Transverse colon (tissue), 4 donors: Measurements from ENCODE around the gene TTC39A. TPM values are rescaled to one million over a fixed set of nuclear protein-coding genes. Genes with fewer than 3 reads are reported as not detected.

Experiments
- DNase-seq: peaks from one replicate; pipeline ENCODE4 v3.0.0-alpha.2; 2019
- H3K27ac ChIP-seq, 4 donors: fragments of 200-600 bp; sonication (generic); 2 replicates each; pipeline ENCODE4 v1.5.1; 2016 to 2018; ENCODE audit warnings: inconsistent platforms in 4 of 4
- H3K27me3 ChIP-seq: fragments of 200-600 bp; sonication (generic); 2 replicates; pipeline ENCODE4 v1.5.1; 2017; ENCODE audit warnings: inconsistent platforms
- H3K36me3 ChIP-seq, 4 donors: fragments of 200-600 bp; sonication (generic); 2 replicates each; pipeline ENCODE4 v1.5.1; 2017 to 2019; ENCODE audit warnings: inconsistent platforms in 4 of 4
- H3K4me1 ChIP-seq, 4 donors: fragments of 200-600 bp; sonication (generic); 2 replicates each; pipeline ENCODE4 v1.5.1; 2017 to 2020; ENCODE audit warnings: inconsistent platforms in 4 of 4
- H3K4me3 ChIP-seq, 4 donors: fragments of 200-600 bp; sonication (generic); 1 replicate in 1 of 4; 2 replicates in 3 of 4; pipeline versions ENCODE4 v1.5.1 to v1.6.1; 2017 to 2019; ENCODE audit warnings: inconsistent platforms in 4 of 4
- H3K9me3 ChIP-seq, 2 donors: fragments of 200-600 bp; sonication (generic); 2 replicates each; pipeline ENCODE4 v1.5.1; 2017 to 2019; ENCODE audit warnings: inconsistent platforms in 2 of 2
- CTCF ChIP-seq, 5 experiments: fragments of 200-600 bp in 3 of 5; fragments of 450-650 bp in 2 of 5; sonication (generic) in 3 of 5; IDR thresholded peaks; 1 replicate in 2 of 5; 2 replicates in 3 of 5; pipeline ENCODE4 v1.5.1; 2016 to 2017; ENCODE audit warnings: antibody characterized with exemption in 5 of 5, inconsistent platforms in 3 of 5, mild to moderate bottlenecking in 2 of 5, moderate library complexity in 1 of 5
- EP300 ChIP-seq: sonication (generic); formaldehyde crosslinking; IDR thresholded peaks from one replicate; pipeline ENCODE4 v1.6.1; 2017; ENCODE audit warnings: antibody characterized with exemption, low read depth
- POLR2A ChIP-seq: fragments of 450-650 bp; IDR thresholded peaks from one replicate; pipeline ENCODE4 v1.6.1; 2016; ENCODE audit warnings: antibody characterized with exemption, mild to moderate bottlenecking, moderate library complexity
- POLR2AphosphoS5 ChIP-seq, 3 donors: sonication (generic); formaldehyde crosslinking; IDR thresholded peaks; one replicate each; pipeline ENCODE4 v1.6.1; 2016; ENCODE audit warnings: antibody characterized with exemption in 3 of 3
- WGBS, 2 donors: methylation state at CpG; one replicate each; pipeline ENCODE4 v1.1.5; 2018; ENCODE audit warnings: low coverage in 1 of 2; 5-methylcytosine and 5-hydroxymethylcytosine counted together
- in situ Hi-C, 4 donors: fragments of 200-750 bp; cut with MboI; loops; one replicate each; pipeline versions ENCODE4 v1.15.0 to v1.15.1; 2017; ENCODE audit warnings: low sequenced_read_pairs in 3 of 4, low pct_ligation_motif_present in 1 of 4, low pct_unique_long_range_greater_than_20kb in 1 of 4
- intact Hi-C: fragments of 100-400 bp; cut with DNase I; formaldehyde crosslinking; loops from one replicate; pipeline ENCODE4 v1.15.1; 2023; ENCODE audit warnings: low total_unique reads
- total RNA-seq, 4 donors: library from RNA; depleted of rRNA; stranded (reverse); fragments of >200 nt; gene quantifications; one replicate each; pipeline ENCODE4 v1.1.0, GENCODE V29; 2016

TTC39A gene
- total RNA-seq, 4 donors from 2014 or later: 41.8 to 96.1 (median 73.0) TPM

GRCh38 chr1:51241119-51241518, 89.2 kb downstream of the TTC39A start:
- WGBS, 2 donors: 19 to 60% methylated on average over 1 of the region's 1 CpG
- Histone ChIP-seq H3K4me3 (no peak overlapping the region), H3K4me1 (peaks cover 19 to 56% (median 48%) of the 10 kb centered on the region in 4 donors), H3K27me3 (no peaks in the 10 kb centered on the region), H3K9me3 (no peaks in the 10 kb centered on the region), H3K27ac (peak overlapping the region in 2 of 4 donors; percentile 36 to 54), H3K36me3 (no peaks in the 10 kb centered on the region)
- no peak for DNase-seq
- no peak for TF ChIP-seq POLR2AphosphoS5 (IDR thresholded peaks at IDR 0.05)
- no peak for TF ChIP-seq EP300
- TF ChIP-seq POLR2A: no peak
- no peak for TF ChIP-seq CTCF (IDR thresholded peaks at IDR 0.05)
- in situ Hi-C loops: no loop called here
- intact Hi-C loops: no loop called here

- no peaks in the 10 kb centered on the region for H3K9me3 ChIP-seq
- peak overlapping the region; percentile 6 to 54 (median 36) for H3K27ac ChIP-seq
- intact Hi-C loops: no loop called here
- peaks cover 24 to 59% (median 53%) of the 10 kb centered on the region in 4 donors for H3K4me1 ChIP-seq
- in situ Hi-C loops: no loop called here
- no peaks in the 10 kb centered on the region for H3K36me3 ChIP-seq
- TF ChIP-seq EP300 (no peak), CTCF (IDR thresholded peaks at IDR 0.05) (no peak), POLR2A (no peak), POLR2AphosphoS5 (IDR thresholded peaks at IDR 0.05) (no peak)
- WGBS, 2 donors: 58 to 81% methylated on average over 2 of the region's 2 CpGs
- H3K4me3 ChIP-seq: no peak overlapping the region
- H3K27me3 ChIP-seq: no peaks in the 10 kb centered on the region
- peak; percentile 56 for DNase-seq
Observed at GRCh38 chr1:51240084-51240483, 90.3 kb downstream of the TTC39A start.

- DNase-seq: no peak
- Histone ChIP-seq H3K4me3 (peak overlapping the region in 3 of 4 donors; percentile 72 to 89 (median 82)), H3K9me3 (no peaks in the 10 kb centered on the region), H3K4me1 (peaks cover 27 to 68% (median 54%) of the 10 kb centered on the region in 4 donors), H3K36me3 (no peaks in the 10 kb centered on the region), H3K27me3 (no peaks in the 10 kb centered on the region), H3K27ac (peak overlapping the region; percentile 94 to 95 (median 94))
- 15 to 16% methylated on average over 6 to 7 of the region's 7 CpGs for WGBS, 2 donors
- in situ Hi-C loops: no loop called here
- intact Hi-C loops: no loop called here
- TF ChIP-seq POLR2A (no peak), CTCF (IDR thresholded peaks at IDR 0.05) (no peak), POLR2AphosphoS5 (IDR thresholded peaks at IDR 0.05) (no peak), EP300 (no peak)
Observed at GRCh38 chr1:51238034-51238403, 92.3 kb downstream of the TTC39A start.

- intact Hi-C loops: no loop called here
- whole genome bisulfite sequencing, 2 donors: 2 to 7% methylated on average over 7 to 9 of the region's 9 CpGs
- Histone ChIP-seq H3K9me3 (no peaks in the 10 kb centered on the region), H3K36me3 (no peaks in the 10 kb centered on the region), H3K27me3 (no peaks in the 10 kb centered on the region), H3K27ac (peak overlapping the region; percentile 94 to 95 (median 94)), H3K4me1 (peaks cover 27 to 67% (median 51%) of the 10 kb centered on the region in 4 donors), H3K4me3 (peak overlapping the region; percentile 72 to 94 (median 86))
- no peak for DNase-seq
- in situ Hi-C loops: no loop called here
- TF ChIP-seq POLR2AphosphoS5 (IDR thresholded peaks at IDR 0.05) (no peak), CTCF (IDR thresholded peaks at IDR 0.05) (no peak), EP300 (no peak), POLR2A (no peak)
Observed at GRCh38 chr1:51237351-51238033, 92.9 kb downstream of the TTC39A start.

Other genes with a start within 250 kb of the TTC39A start
- not detected for gene C1orf185, start 228.3 kb downstream of the TTC39A start, total RNA-seq
- 10 to 100 TPM; 34.8 to 72.5 (median 52.8) TPM for gene RNF11, start 94.3 kb downstream of the TTC39A start, total RNA-seq
- 10 to 100 TPM; 43.8 to 74.0 (median 59.9) TPM for gene EPS15, start 188.7 kb upstream of the TTC39A start, total RNA-seq